ENCODE data around the gene DUSP8.

Gene DUSP8

GRCh38 chr11:1572197-1573076 is at the start of gene DUSP8 (continued):
- TF ChIP-seq, protein P1, sequence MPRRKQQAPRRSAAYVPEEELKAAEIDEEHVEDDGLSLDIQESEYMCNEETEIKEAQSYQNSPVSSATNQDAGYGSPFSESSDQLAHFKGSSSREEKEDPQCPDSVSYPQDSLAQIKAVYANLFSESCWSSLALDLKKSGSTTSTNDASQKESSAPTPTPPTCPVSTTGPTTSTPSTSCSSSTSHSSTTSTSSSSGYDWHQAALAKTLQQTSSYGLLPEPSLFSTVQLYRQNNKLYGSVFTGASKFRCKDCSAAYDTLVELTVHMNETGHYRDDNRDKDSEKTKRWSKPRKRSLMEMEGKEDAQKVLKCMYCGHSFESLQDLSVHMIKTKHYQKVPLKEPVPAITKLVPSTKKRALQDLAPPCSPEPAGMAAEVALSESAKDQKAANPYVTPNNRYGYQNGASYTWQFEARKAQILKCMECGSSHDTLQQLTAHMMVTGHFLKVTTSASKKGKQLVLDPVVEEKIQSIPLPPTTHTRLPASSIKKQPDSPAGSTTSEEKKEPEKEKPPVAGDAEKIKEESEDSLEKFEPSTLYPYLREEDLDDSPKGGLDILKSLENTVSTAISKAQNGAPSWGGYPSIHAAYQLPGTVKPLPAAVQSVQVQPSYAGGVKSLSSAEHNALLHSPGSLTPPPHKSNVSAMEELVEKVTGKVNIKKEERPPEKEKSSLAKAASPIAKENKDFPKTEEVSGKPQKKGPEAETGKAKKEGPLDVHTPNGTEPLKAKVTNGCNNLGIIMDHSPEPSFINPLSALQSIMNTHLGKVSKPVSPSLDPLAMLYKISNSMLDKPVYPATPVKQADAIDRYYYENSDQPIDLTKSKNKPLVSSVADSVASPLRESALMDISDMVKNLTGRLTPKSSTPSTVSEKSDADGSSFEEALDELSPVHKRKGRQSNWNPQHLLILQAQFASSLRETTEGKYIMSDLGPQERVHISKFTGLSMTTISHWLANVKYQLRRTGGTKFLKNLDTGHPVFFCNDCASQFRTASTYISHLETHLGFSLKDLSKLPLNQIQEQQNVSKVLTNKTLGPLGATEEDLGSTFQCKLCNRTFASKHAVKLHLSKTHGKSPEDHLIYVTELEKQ (tag by site-specific recombination; IDR thresholded peaks at IDR 0.05; ENCODE audit: borderline replicate concordance) = no peak
- peak; percentile 45; the same call in 1 of the 2 replicates for TF ChIP-seq KLF8 (tag by site-specific recombination; IDR thresholded peaks at IDR 0.05)
- TF ChIP-seq ZNF654 (tag by site-specific recombination; IDR thresholded peaks at IDR 0.05; ENCODE audit: low read depth) = no peak
- TF ChIP-seq, protein P2, sequence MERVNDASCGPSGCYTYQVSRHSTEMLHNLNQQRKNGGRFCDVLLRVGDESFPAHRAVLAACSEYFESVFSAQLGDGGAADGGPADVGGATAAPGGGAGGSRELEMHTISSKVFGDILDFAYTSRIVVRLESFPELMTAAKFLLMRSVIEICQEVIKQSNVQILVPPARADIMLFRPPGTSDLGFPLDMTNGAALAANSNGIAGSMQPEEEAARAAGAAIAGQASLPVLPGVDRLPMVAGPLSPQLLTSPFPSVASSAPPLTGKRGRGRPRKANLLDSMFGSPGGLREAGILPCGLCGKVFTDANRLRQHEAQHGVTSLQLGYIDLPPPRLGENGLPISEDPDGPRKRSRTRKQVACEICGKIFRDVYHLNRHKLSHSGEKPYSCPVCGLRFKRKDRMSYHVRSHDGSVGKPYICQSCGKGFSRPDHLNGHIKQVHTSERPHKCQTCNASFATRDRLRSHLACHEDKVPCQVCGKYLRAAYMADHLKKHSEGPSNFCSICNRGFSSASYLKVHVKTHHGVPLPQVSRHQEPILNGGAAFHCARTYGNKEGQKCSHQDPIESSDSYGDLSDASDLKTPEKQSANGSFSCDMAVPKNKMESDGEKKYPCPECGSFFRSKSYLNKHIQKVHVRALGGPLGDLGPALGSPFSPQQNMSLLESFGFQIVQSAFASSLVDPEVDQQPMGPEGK (tag by site-specific recombination; IDR thresholded peaks at IDR 0.05) = peak; percentile 11; the same call in 1 of the 2 replicates
- TF ChIP-seq, protein P3, sequence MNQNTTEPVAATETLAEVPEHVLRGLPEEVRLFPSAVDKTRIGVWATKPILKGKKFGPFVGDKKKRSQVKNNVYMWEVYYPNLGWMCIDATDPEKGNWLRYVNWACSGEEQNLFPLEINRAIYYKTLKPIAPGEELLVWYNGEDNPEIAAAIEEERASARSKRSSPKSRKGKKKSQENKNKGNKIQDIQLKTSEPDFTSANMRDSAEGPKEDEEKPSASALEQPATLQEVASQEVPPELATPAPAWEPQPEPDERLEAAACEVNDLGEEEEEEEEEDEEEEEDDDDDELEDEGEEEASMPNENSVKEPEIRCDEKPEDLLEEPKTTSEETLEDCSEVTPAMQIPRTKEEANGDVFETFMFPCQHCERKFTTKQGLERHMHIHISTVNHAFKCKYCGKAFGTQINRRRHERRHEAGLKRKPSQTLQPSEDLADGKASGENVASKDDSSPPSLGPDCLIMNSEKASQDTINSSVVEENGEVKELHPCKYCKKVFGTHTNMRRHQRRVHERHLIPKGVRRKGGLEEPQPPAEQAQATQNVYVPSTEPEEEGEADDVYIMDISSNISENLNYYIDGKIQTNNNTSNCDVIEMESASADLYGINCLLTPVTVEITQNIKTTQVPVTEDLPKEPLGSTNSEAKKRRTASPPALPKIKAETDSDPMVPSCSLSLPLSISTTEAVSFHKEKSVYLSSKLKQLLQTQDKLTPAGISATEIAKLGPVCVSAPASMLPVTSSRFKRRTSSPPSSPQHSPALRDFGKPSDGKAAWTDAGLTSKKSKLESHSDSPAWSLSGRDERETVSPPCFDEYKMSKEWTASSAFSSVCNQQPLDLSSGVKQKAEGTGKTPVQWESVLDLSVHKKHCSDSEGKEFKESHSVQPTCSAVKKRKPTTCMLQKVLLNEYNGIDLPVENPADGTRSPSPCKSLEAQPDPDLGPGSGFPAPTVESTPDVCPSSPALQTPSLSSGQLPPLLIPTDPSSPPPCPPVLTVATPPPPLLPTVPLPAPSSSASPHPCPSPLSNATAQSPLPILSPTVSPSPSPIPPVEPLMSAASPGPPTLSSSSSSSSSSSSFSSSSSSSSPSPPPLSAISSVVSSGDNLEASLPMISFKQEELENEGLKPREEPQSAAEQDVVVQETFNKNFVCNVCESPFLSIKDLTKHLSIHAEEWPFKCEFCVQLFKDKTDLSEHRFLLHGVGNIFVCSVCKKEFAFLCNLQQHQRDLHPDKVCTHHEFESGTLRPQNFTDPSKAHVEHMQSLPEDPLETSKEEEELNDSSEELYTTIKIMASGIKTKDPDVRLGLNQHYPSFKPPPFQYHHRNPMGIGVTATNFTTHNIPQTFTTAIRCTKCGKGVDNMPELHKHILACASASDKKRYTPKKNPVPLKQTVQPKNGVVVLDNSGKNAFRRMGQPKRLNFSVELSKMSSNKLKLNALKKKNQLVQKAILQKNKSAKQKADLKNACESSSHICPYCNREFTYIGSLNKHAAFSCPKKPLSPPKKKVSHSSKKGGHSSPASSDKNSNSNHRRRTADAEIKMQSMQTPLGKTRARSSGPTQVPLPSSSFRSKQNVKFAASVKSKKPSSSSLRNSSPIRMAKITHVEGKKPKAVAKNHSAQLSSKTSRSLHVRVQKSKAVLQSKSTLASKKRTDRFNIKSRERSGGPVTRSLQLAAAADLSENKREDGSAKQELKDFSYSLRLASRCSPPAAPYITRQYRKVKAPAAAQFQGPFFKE (tag by site-specific recombination; IDR thresholded peaks at IDR 0.05; ENCODE audit: borderline replicate concordance) = no peak
- TF ChIP-seq KLF1 (tag by site-specific recombination; IDR thresholded peaks at IDR 0.05) = 0 out of 2 replicates have a peak, but pooled peaks have one; percentile 13
- no peak for TF ChIP-seq TRIM28 (IDR thresholded peaks at IDR 0.05; ENCODE audit: borderline replicate concordance, low read length)
- no peak for TF ChIP-seq ZNF354C (tag by site-specific recombination; IDR thresholded peaks at IDR 0.05; ENCODE audit: borderline replicate concordance, low read depth)
- TF ChIP-seq, protein P4, sequence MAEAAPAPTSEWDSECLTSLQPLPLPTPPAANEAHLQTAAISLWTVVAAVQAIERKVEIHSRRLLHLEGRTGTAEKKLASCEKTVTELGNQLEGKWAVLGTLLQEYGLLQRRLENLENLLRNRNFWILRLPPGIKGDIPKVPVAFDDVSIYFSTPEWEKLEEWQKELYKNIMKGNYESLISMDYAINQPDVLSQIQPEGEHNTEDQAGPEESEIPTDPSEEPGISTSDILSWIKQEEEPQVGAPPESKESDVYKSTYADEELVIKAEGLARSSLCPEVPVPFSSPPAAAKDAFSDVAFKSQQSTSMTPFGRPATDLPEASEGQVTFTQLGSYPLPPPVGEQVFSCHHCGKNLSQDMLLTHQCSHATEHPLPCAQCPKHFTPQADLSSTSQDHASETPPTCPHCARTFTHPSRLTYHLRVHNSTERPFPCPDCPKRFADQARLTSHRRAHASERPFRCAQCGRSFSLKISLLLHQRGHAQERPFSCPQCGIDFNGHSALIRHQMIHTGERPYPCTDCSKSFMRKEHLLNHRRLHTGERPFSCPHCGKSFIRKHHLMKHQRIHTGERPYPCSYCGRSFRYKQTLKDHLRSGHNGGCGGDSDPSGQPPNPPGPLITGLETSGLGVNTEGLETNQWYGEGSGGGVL (tag by site-specific recombination; IDR thresholded peaks at IDR 0.05) = peak; percentile 78

GRCh38 chr11:1619449-1619848 is 47.4 kb upstream of the DUSP8 start:
- ChIA-PET CTCF (interaction anchor here (0.8 to 2.0 kb wide), 5 partner anchors 9 to 24 kb away, joined by 3 to 5 read pairs (median 4); partner anchors contain the start of gene KRTAP5-5), POLR2A (no interaction called here)
- H3K4me1 ChIP-seq (ENCODE audit: control insufficient read depth, insufficient read depth, low read length) = no peaks in the 10 kb centered on the region
- no peaks in the 10 kb centered on the region for H3K36me3 ChIP-seq (ENCODE audit: control insufficient read depth in 2 of 2, insufficient read depth in 1 of 2, low read length in 2 of 2)
- no peak overlapping the region for H3K27ac ChIP-seq (ENCODE audit: extremely low read depth, low read depth, low read length)
- peak; percentile 56 for TF ChIP-seq ZFHX2 (tag by site-specific recombination; conservative IDR thresholded peaks at IDR 0.05)
- TF ChIP-seq ZNF37A (tag by site-specific recombination; IDR thresholded peaks at IDR 0.05) = no peak
- TF ChIP-seq EGR2 (tag by site-specific recombination; IDR thresholded peaks at IDR 0.05; ENCODE audit: low read depth) = peak; percentile 78
- no peaks in the 10 kb centered on the region for H3K9me3 ChIP-seq (ENCODE audit: control insufficient read depth, insufficient read depth, low read depth, low read length)
- H3K4me3 ChIP-seq (ENCODE audit: low read depth, low read length) = no peak overlapping the region
